HTR-8/SVneo (cell line): Measurements from ENCODE around the gene SPOCK2.
"Not testable (repeated sequence)": the region's sequence is repeated elsewhere in the genome, so short reads cannot be mapped to it uniquely, and the experiment has no call there.

Experiments
- DNase-seq: peaks from one replicate; pipeline ENCODE4 v3.0.0; 2011; ENCODE audit warnings: low spot score, mixed read lengths; ENCODE audit not compliant: insufficient read length
- FAIRE-seq: peaks from 2 replicates; lab custom pipeline; 2011; peaks lifted over from hg19 to GRCh38; lab: Jason Lieb, UNC

The SPOCK2 gene

DNA sequence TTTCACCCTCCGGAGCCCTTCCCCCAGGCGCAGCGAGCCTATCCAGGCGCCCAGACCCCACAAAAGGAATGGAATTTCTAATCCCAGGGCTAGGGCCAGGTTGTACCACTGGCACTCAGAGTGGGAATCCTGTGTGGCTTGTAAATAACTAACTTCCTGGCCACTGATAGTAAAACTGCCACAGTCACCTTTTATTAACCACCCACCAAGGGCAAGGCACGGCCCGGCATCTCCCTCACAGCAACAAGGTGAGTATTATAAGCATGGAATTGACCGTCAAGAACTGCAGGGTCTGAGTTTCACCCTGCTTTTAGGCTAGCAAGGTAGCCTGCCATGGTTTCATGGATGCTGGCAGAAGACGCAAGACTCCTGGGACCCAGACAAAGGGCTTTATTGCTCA is 51.1 kb downstream of the SPOCK2 start:
- FAIRE-seq: no peak
- DNase-seq: no peak

DNA sequence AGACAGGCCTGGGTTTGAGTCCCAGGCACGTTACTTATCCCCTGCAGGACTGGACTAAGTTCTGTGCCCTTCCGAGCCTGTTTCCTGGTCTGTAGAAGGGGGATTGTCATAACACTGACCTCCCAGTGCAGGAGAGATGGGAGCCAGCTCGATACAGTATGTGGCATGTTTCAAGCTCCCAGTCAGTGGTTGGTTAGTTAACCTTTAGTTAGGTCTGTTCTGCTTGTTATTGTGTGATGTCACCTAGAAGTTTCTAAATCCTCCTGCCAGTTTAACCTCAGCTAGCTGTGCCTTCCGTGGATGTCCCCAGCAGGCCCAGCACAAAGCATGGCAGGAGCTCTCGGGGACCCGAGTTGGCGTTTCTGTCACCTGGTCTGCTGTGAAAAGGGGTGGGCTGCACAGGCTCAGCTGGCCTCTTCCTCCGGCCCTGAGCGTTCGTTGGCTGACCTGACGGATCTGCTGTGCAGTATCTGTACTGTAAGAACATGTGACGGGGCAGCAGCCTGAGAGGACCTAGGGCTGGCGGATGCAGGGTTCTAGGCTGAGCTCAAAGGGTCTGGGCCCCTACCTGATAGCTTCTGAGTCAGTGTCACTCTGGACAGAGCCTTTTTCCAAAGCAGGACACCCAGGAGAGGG is 53.0 kb downstream of the SPOCK2 start:
- FAIRE-seq: no peak
- DNase-seq: no peak

DNA sequence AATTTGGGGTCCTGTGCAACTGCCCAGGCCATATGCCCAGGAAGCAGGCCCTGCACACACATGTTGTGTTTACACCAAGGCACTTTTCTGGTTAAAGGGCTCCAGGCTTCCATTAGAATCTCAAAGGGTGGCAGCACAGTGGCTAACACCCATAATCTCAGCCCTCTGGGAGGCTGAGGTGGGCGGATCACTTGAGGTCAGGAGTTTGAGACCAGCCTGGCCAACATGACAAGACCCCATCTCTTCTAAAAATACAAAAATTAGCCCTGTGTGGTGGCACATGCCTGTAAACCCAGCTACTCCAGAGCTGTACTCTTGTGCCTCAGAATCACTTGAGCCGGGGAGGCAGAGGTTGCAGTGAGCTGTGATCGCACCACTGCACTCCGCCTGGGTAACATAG is 53.6 kb downstream of the SPOCK2 start:
- DNase-seq (no peak), FAIRE-seq (no peak)

DNA sequence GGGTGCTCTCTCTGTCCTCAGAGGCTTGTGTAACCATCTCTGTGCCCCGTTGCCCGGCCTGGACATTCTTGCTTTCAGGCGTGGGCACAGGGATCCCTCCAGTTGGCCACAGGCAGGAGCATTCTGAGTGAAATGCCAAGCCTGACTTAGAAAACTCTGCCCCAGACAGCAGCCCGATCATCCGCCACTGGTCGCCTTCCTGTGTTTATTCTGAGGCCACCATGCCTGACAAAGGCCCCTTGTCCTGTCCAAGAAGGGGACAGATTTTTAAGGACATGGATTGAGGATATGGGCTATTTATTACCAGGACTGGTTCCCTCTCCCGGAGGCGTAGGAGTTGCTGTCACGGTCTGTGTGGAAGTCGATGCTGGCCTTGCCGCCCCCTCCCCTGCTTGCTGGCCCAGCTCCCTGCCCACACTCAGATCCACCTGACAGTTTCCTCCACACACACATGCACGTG is 54.3 kb downstream of the SPOCK2 start:
- no peak for FAIRE-seq
- no peak for DNase-seq

DNA sequence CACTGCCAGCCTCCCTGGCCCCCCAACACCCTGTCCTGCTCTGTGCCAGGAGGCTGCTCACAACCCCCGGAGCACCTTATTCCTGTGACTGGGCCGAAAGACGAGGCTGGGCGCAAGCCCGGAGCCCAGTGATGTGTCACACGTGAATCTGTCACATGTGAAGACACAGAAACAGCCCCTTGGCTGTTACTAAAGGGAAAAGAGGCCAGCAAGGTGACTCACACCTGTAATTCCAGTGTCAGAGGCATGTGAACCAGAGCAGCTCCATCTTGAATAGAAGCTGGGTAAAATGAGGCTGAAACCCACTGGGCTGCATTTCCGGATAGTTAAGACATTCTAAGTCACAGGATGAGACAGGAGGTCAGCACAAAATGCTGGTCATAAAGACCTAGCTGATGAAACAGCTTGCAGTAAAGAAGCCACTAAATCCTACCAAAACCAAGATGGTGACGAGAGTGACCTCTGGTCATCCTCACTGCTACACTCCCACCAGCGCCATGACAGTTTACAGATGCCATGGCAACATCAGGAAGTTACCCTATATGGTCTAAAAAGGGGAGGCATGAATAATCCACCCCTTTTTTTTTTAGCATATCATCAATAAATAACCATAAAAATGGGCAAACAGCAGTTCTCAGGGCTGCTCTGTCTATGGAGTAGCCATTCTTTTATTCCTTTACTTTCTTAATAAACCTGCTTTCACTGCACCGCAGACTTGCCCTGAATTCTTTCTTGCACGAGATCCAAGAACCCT is 55.8 kb downstream of the SPOCK2 start:
- DNase-seq, FAIRE-seq: not testable (repeated sequence)

DNA sequence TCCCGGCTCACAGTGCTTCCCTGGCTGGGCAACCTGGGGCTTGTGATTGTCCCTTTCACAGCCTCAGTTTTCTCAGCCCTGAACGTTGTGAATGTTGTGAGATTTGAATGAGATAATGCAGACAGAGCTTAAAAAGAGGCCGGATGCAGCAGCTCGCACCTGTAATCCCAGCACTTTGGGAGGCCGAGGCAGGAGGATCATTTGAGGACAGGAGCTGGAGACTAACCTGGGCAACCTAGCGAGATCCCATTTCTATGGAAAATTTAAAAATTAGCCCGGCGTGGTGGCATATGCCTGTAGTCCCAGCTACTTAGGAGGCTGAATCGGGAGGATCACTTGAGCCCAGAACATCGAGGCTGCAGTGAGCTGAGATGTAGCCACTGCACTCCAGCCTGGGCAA is 56.6 kb downstream of the SPOCK2 start:
- FAIRE-seq (no peak), DNase-seq (no peak)

DNA sequence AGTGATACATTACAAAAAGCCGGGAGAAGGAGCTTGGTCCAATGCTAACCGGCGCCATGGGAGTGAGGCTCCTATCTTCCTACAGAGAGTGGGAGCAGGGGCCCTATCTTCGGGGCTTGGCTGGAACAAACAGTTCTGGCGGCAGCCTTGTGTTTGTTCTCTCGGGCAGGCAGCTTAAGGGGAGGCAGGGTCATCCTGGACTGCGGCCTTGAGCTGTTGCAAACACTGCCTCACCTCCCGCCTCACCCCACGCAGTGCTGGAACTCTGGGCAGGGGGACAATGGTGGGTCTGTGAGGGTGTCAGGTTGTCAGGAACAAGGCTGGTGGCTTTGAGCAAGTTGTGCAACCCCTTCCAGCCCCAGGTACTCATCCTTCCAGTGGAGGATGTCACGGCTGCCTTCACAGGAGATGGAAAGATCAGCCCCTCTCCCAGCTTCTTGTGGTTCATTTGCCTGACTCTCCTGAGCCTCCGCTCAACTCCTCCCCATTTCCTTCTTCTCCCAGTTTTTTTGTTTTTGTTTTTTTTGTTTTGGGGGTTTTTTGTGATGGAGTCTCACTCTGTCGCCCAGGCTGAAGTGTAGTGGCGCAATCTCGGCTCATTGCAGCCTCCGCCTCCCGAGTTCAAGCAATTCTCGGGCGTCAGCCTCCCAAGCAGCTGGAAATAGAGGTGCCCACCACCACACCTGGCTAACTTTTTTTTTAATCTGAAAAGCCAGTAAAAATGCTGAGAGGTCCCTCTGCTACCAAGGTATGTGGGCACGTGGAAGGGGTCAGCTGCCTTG is 57.4 kb downstream of the SPOCK2 start:
- FAIRE-seq: no peak

DNA sequence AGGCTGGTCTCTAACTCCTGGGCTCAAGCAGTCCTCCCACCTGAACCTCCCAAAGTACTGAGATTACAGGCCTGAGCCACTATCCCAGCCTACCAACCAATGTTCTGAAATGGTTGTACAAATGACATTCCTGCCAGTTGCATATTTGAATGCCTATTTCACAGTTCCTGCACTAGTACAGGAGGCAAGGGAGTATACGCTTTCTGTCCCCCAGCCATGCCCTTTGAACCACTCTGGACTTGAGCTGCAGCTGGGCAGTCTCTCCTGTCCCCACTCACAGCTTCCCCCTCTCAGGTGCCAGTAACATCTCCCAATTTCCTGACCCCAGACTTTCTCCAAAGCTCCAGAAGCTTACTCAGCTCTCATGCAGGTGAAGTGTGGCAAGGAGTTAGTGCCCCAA is 58.9 kb downstream of the SPOCK2 start:
- DNase-seq (no peak), FAIRE-seq (no peak)

More for the DNA sequence above, 57.4 kb downstream of the SPOCK2 start:
- DNase-seq: no peak

DNA sequence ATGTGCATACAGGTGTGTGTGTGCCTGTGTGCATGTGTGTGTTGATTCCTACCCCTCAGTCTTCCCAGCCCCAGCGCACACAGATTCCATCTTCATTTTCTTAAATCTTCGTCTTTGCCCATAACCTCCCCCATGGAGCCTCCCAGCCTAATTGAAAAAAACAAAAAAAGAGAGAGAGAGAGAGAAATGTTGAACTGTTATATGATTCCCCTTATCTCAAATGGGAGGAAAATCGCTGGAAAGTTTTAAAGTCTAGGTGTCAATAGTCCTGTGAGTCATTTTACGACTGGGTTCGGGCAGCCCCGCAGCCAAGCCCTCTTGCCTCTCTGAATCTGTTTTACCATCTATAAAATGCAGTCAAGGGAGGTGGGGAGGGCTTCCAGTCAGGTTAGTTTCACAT is 60.9 kb downstream of the SPOCK2 start:
- FAIRE-seq: peak; percentile 68

DNA sequence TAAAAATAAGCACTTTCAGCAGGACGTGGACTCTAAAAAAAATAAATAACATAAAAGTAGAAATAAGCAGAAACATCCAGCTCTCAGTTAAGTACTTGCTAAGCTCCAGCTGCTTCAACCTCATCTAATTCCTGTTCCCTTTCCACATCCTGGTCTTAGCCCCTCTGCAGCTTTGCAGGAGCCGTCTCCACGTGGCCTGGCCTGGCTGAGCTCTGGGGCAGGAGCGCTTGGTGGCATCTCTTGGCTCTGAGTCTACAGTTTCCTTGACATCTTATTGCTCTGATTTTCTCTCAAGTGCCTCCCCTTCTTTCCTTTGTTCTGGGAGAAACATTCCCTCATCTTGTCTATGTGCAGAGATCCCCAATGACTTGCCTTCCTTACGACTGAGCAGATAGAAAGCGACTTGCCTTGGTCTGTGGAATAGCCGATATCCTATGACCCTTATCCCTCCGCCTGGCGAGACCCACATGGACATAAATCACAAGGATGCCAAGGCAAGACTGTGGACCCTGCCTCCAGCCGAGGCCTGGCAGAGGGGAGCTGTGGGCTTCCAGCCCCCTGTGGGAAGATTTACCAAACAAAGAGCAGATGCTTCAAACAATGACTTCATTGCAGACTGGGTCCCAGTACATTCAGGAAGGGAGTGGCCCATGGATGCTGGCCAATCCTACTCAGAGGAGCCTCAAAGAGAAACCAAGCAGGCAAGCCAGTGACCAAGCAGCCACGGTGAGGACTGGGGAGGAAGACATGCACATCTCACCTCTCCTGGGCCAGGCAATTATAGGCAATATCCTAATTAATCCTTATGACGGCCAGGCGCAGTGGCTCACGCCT is 61.9 kb downstream of the SPOCK2 start:
- FAIRE-seq (no peak), DNase-seq (peak; percentile 26)

More for the DNA sequence above, 60.9 kb downstream of the SPOCK2 start:
- DNase-seq: peak; percentile 41

DNA sequence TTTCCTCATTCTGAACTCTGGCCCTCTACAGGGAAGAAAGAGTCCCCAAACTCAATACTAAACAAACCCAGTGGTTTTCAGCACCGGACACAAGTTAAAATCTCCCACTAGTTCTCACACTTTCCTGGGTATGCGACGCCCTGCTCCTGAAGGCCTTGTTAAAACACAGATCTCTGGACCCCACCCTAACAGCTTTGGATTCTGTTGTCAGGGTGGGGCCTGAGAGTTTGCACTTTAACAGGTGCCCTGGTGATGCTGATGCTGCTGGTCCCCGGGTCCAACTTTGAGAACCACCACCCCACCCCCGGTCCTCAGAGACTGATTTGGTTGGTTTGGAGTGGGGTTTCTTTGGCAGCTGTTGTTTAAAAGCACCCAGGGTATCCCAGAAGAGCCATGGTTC is 62.5 kb downstream of the SPOCK2 start:
- DNase-seq (no peak), FAIRE-seq (no peak)

DNA sequence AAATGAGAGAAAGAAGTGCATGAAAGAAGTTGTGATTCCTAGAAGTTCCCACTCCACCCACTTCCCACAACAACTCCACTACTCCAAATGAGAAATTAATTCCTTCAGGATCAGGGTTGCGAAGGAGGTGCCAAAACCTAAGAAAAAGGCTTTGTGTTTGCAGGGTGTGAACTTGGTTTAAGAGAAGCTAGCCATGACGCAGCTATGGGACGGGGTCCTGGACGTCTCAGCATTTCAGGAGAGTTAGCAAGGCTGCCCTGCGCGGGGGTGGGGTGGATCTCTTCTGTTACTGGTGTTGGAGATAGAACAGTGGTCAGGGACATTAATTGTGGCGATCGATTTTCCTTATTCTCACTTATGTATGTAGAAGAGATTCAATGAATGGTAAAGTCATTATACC is 63.0 kb downstream of the SPOCK2 start:
- FAIRE-seq (no peak), DNase-seq (no peak)

DNA sequence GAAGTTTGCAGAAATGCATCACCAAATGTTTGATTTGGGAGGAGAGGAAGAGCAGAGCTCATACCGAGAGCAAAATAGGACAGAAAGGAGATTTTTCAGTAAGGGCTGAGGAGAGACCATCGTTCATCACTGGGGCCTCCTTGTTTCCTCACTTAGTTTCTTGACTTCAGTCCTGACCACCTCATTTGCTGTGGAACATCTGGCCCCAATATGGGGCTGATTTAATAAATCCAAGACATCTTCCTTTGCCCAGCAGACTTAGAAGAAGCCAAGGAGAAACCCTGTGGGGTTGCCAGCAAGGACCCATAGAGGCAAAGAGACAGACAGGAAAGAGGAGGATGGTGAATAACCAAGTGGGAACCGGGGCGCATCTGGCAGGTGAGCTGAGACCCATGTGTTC is 63.8 kb downstream of the SPOCK2 start:
- FAIRE-seq: no peak
- no peak for DNase-seq

DNA sequence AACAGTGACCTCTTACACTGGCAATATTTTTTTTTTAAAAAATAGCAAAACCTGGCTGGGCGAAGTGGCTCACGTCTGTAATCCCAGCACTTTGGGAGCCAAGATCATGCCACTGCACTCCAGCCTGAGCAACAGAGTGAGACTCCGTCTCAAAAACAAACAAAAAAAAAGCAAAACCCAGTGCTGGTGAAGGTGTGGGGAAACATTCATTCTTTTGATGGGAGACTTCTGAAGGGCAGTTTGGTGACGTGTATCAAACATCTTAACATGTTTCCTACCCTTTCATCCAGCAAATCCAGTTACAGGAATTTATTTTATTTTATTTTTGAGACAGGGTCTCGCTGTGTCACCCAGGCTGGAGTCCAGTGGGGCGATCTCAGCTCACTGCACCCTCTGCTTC is 66.1 kb downstream of the SPOCK2 start:
- DNase-seq (no peak), FAIRE-seq (no peak)

DNA sequence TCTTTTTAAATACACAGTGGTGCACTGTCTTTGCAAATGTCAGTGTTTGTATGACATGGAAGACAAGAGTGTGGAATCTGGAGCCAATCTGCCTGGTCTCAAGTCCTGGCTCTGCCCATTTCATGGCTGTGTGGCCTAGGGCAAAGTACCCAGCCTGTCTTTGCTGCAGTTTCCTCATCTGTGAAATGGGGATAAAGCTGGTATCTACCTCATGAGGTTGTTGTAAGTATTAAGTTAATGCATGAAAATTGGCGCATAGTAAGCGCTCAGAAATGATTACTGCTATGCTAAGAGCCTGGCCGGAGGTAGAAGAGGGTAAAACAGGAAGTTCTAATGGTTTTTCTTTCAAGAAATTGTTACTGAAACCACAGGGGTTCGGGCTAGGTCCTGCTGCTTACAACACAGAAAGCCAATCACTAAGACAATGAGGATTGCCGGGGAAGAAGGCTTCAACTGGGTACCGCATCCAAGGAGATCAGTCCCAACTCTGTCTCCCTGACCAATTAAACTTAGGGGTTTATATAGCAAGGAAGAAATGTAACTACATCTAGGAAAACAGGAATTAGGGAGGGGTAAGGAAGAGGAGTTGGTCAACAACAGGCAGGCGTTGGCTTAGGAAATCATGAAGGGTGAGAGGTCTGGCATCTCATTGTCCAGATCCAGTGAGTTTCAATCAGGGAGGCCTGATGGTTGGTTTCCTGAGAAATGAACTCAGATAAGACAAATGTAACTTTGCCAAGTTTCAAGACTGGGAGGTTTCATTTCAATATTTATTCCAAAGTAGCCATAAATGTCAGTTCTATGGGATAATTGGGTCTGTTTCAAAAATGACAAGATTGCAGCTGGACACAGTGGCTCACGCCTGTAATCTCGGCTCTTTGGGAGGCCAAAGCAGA is 67.2 kb downstream of the SPOCK2 start:
- FAIRE-seq: no peak
- no peak for DNase-seq

DNA sequence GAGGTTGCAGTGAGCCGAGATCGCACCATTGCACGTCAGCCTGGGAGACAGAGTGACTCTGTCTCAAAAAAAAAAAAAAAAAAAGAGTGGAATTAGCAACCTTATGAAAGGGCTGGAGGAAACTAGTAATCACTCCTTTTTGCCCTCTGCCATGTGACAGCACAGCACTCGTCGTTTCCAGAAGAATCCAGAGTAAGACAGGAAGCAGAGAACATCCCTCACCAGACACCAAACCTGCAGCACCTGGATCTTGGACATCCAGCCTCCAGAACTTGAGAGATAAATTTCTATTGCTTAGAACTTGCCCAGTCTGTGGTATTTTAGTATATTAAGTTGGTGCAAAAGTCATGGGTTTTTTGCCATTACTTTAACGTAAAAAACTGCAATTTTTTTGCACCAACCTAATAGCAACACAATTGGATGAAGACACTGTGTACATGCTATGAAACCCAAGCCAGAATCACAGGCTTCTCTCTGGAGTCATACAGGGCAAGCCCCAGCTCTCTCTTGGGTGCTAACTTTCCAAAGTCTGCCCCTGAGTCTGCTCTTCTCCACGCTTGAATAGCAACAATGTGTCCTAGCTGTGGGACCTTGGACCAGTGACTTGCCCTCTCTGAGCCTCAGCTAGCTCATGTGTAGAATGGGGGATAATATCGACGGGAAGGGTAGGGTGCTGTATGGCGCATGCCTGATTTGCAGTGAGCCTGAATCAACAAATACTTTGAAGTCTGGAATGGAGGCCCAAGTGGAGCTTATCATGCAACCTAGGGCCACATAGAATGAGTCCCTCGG is 69.1 kb downstream of the SPOCK2 start:
- no peak for FAIRE-seq
- no peak for DNase-seq

DNA sequence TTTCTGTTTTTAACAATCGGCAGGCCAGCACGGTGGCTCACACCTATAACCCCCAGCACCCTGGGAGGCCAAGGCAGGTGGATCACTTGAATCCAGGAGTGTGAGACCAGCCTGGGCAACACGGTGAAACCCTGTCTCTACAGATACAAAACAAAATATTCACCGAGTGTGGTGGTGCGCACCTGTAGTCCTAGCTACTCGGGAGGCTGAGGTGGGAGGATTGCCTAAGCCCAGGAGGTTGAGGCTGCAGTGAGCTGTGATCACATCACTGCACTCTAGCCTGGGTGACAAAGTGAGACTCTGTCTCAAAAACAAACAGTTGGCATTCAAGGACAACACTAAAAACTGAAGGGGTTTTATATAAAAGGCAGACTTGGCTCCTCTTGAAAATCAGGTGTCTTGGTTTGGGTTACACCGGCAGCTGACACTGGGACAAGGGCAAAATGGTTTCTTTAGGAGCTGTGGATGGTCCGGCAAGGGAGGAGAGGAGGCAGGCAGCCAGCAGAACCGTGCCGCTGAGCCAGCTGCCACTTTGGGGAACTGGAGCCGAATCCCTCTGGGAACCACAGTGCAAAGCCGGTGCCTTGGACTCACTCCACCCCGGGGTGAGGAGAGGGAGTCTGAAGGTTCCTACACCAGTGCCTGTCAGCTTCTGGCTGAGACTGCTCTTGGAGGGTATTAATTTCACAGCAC is 71.6 kb downstream of the SPOCK2 start:
- FAIRE-seq (no peak), DNase-seq (no peak)

DNA sequence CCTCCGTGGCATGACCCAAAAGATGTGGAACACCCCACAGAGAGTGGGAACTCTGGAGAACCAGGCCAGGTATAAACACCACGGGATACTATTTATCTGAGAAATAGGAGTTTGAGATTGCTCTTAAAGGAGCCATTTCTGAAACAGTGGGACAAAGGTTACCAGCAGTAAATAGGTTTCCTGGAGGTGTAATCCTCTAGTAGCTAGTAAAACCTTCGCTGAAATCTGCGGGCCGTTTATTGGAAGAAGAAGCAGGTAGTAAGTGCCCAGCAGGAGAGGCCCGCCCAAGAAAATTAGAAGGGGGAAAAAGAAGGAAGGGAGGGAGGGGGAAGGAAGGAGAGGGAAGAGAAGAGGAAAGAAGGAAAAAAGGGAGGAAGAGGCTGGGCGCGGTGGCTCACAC is 72.5 kb downstream of the SPOCK2 start:
- DNase-seq (no peak), FAIRE-seq (no peak)
